ES-I3 (cell line): Measurements from ENCODE around the gene CRYBB3.

Experiments
- H3K36me3 ChIP-seq: 2 replicates; pipeline ENCODE4 v1.6.1; 2013; ENCODE audit warnings: mild to moderate bottlenecking, low read length, control low read depth, moderate library complexity; ENCODE audit not compliant: insufficient read depth
- H3K4me1 ChIP-seq: 2 replicates; pipeline ENCODE4 v1.6.1; 2013; ENCODE audit warnings: mild to moderate bottlenecking, control low read depth, low read length; ENCODE audit not compliant: insufficient read depth
- H3K9ac ChIP-seq: 2 replicates; pipeline ENCODE4 v1.6.1; 2013; ENCODE audit warnings: low read depth, mild to moderate bottlenecking, low read length, moderate library complexity
- H3K9me3 ChIP-seq: 2 replicates; pipeline ENCODE4 v1.6.1; 2013; ENCODE audit warnings: mild to moderate bottlenecking, low read length, moderate library complexity; ENCODE audit not compliant: control insufficient read depth, insufficient read depth

CRYBB3 gene

GRCh38 chr22:25199731-25200520 is at the start of gene CRYBB3:
CRYBB3 (plus strand) TSS chr22:25199858; CDS start chr22:25201397, 1,539 bp downstream.
- Histone ChIP-seq H3K9me3 (no peaks in the 10 kb centered on the region), H3K4me1 (no peaks in the 10 kb centered on the region), H3K9ac (no peak within 1 kb of the TSS), H3K36me3 (no peaks in the 10 kb centered on the region)

GRCh38 chr22:25153961-25154666 is 45.5 kb upstream of the CRYBB3 start:
- H3K9me3 ChIP-seq: no peaks in the 10 kb centered on the region
- peaks cover 7% of the 10 kb centered on the region; the same call in 1 of the 2 replicates for H3K4me1 ChIP-seq
- no peak overlapping the region for H3K9ac ChIP-seq
- H3K36me3 ChIP-seq: no peaks in the 10 kb centered on the region

GRCh38 chr22:25154667-25154999 is 45.0 kb upstream of the CRYBB3 start:
- peaks cover 7% of the 10 kb centered on the region; the same call in 1 of the 2 replicates for H3K4me1 ChIP-seq
- H3K9ac ChIP-seq: no peak overlapping the region
- no peaks in the 10 kb centered on the region for H3K36me3 ChIP-seq
- no peaks in the 10 kb centered on the region for H3K9me3 ChIP-seq

GRCh38 chr22:25156736-25157135 is 42.9 kb upstream of the CRYBB3 start:
- peaks cover 7% of the 10 kb centered on the region; the same call in 1 of the 2 replicates for H3K4me1 ChIP-seq
- H3K9ac ChIP-seq: no peak overlapping the region
- H3K9me3 ChIP-seq: no peaks in the 10 kb centered on the region
- no peaks in the 10 kb centered on the region for H3K36me3 ChIP-seq

- no peaks in the 10 kb centered on the region for H3K9me3 ChIP-seq
- H3K4me1 ChIP-seq: peaks cover 6% of the 10 kb centered on the region; the same call in 1 of the 2 replicates
- H3K36me3 ChIP-seq: no peaks in the 10 kb centered on the region
- no peak overlapping the region for H3K9ac ChIP-seq
Observed at GRCh38 chr22:25159028-25159427, 40.6 kb upstream of the CRYBB3 start.

- H3K9ac ChIP-seq: no peak overlapping the region
- H3K4me1 ChIP-seq: no peaks in the 10 kb centered on the region
- H3K9me3 ChIP-seq: no peaks in the 10 kb centered on the region
- H3K36me3 ChIP-seq: no peaks in the 10 kb centered on the region
Observed at GRCh38 chr22:25160120-25160996, 39.3 kb upstream of the CRYBB3 start.

GRCh38 chr22:25161017-25161915 is 38.4 kb upstream of the CRYBB3 start:
- Histone ChIP-seq H3K4me1 (no peaks in the 10 kb centered on the region), H3K9ac (no peak overlapping the region), H3K36me3 (no peaks in the 10 kb centered on the region), H3K9me3 (no peaks in the 10 kb centered on the region)

GRCh38 chr22:25161916-25162530 is 37.6 kb upstream of the CRYBB3 start:
- no peaks in the 10 kb centered on the region for H3K4me1 ChIP-seq
- no peaks in the 10 kb centered on the region for H3K9me3 ChIP-seq
- no peaks in the 10 kb centered on the region for H3K36me3 ChIP-seq
- no peak overlapping the region for H3K9ac ChIP-seq

- H3K9ac ChIP-seq: no peak overlapping the region
- no peaks in the 10 kb centered on the region for H3K9me3 ChIP-seq
- no peaks in the 10 kb centered on the region for H3K36me3 ChIP-seq
- no peaks in the 10 kb centered on the region for H3K4me1 ChIP-seq
Observed at GRCh38 chr22:25162561-25162960, 37.1 kb upstream of the CRYBB3 start.

GRCh38 chr22:25165785-25166184 is 33.9 kb upstream of the CRYBB3 start:
- no peaks in the 10 kb centered on the region for H3K36me3 ChIP-seq
- no peaks in the 10 kb centered on the region for H3K9me3 ChIP-seq
- H3K4me1 ChIP-seq: no peaks in the 10 kb centered on the region
- no peak overlapping the region for H3K9ac ChIP-seq

GRCh38 chr22:25166266-25167040 is 33.2 kb upstream of the CRYBB3 start:
- Histone ChIP-seq H3K9me3 (no peaks in the 10 kb centered on the region), H3K4me1 (no peaks in the 10 kb centered on the region), H3K36me3 (no peaks in the 10 kb centered on the region), H3K9ac (no peak overlapping the region)

- H3K36me3 ChIP-seq: no peaks in the 10 kb centered on the region; the same call in 1 of the 2 replicates
- no peak overlapping the region for H3K9ac ChIP-seq
- no peaks in the 10 kb centered on the region for H3K9me3 ChIP-seq
- H3K4me1 ChIP-seq: no peaks in the 10 kb centered on the region
Observed at GRCh38 chr22:25167082-25167481, 32.6 kb upstream of the CRYBB3 start.
